Gastroesophageal sphincter (tissue), 4 donors: Measurements from ENCODE around the gene TCTA. TPM values are rescaled to one million over a fixed set of nuclear protein-coding genes. Genes with fewer than 3 reads are reported as not detected.

ENCODE experiments used
- ATAC-seq: fragments of 150-250 bp; one replicate; pipeline ENCODE4 v1.9.1; 2016; ENCODE audit warnings: mild to moderate bottlenecking, moderate library complexity
- H3K27ac ChIP-seq, 4 donors: fragments of 200-600 bp; sonication (generic) in 3 of 4; 1 replicate in 3 of 4; 2 replicates in 1 of 4; pipeline ENCODE4 v1.5.1; 2016 to 2019
- H3K27me3 ChIP-seq: fragments of 200-600 bp; sonication (generic); one replicate; pipeline ENCODE4 v1.5.1; 2019
- H3K36me3 ChIP-seq, 2 donors: fragments of 200-600 bp; sonication (generic); one replicate each; pipeline ENCODE4 v1.5.1; 2019; ENCODE audit warnings: control low read depth in 1 of 2
- H3K4me1 ChIP-seq, 3 donors: fragments of 200-600 bp; sonication (generic); 1 replicate in 2 of 3; 2 replicates in 1 of 3; pipeline ENCODE4 v1.5.1; 2016 to 2019; ENCODE audit warnings: control low read depth in 2 of 3
- H3K4me3 ChIP-seq, 2 donors: fragments of 200-600 bp; sonication (generic); one replicate each; pipeline ENCODE4 v1.5.1; 2019; ENCODE audit warnings: mild to moderate bottlenecking in 1 of 2, moderate library complexity in 1 of 2
- H3K9me3 ChIP-seq, 3 donors: fragments of 200-600 bp; sonication (generic); one replicate each; pipeline ENCODE4 v1.5.1; 2017 to 2019; ENCODE audit warnings: control low read depth in 2 of 3
- EP300 ChIP-seq: sonication (generic); formaldehyde crosslinking; IDR thresholded peaks from one replicate; pipeline ENCODE4 v1.6.1; 2017; ENCODE audit warnings: antibody characterized with exemption, mild to moderate bottlenecking
- POLR2A ChIP-seq, 2 donors: fragments of 450-650 bp; IDR thresholded peaks; one replicate each; pipeline ENCODE4 v1.6.1; 2017; ENCODE audit warnings: antibody characterized with exemption in 2 of 2, mild to moderate bottlenecking in 2 of 2, moderate library complexity in 1 of 2
- POLR2AphosphoS5 ChIP-seq: sonication (generic); formaldehyde crosslinking; IDR thresholded peaks from one replicate; pipeline ENCODE4 v1.6.1; 2017; ENCODE audit warnings: antibody characterized with exemption
- WGBS, 2 donors: methylation state at CpG; one replicate each; pipeline ENCODE4 v1.1.5; 2018; ENCODE audit warnings: low coverage in 1 of 2; 5-methylcytosine and 5-hydroxymethylcytosine counted together
- total RNA-seq, 4 donors: library from RNA; depleted of rRNA; stranded (reverse); fragments of >200 nt; gene quantifications; one replicate each; pipeline ENCODE4 v1.1.0, GENCODE V29; 2016
- TF ChIP-seq, protein P1 (sequence below), 4 experiments: fragments of 200-600 bp in 2 of 4; fragments of 450-650 bp in 2 of 4; sonication (generic) in 1 of 4; IDR thresholded peaks; one replicate each; pipeline ENCODE4 v1.5.1; 2017 to 2019; ENCODE audit warnings: antibody characterized with exemption in 4 of 4, mild to moderate bottlenecking in 2 of 4, moderate library complexity in 2 of 4

The TCTA gene
- total RNA-seq, 4 donors from 2014 or later, result 18.6 to 32.1 (median 25.6) TPM

DNA sequence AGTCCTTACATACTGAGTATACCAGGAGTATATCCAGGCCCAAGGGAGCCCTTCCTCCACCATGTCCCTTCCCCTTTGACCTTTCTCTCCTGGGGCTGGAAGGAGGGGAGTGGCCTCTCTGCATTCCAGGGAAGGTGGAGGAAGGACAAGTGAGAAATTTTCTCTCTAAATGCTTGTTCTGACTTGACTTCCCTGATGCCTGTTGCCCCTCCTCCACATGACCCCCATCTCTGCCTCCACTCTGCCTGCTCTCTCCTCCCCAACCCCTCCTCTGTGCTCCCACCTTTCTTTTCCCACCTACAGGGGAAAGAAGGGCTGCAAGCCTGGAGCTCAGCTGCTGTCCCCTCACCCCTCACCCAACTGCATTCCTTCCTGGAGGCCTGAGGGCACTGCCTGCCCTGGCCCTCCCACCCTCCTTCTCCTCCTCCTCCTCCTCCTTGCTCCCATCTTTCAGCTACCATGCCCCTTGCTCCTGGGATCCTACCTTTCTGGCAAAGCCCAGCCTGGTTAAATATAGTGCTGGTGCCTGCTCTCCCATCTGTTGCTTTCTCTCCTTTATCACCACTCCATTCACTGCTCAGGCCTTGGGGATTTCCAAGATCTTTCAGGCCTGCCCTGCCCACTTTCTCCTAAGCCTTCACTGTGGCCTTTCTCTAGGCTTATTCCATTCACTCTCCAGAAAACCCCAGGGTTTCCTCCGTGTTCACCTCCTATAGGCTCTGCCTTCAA is 49.4 kb downstream of the TCTA start:
- H3K9me3 ChIP-seq, result no peaks in the 10 kb centered on the region
- ATAC-seq, result no peak
- TF ChIP-seq POLR2A (IDR thresholded peaks at IDR 0.05) (no peak), POLR2AphosphoS5 (no peak), EP300 (no peak)
- TF ChIP-seq, protein P1, sequence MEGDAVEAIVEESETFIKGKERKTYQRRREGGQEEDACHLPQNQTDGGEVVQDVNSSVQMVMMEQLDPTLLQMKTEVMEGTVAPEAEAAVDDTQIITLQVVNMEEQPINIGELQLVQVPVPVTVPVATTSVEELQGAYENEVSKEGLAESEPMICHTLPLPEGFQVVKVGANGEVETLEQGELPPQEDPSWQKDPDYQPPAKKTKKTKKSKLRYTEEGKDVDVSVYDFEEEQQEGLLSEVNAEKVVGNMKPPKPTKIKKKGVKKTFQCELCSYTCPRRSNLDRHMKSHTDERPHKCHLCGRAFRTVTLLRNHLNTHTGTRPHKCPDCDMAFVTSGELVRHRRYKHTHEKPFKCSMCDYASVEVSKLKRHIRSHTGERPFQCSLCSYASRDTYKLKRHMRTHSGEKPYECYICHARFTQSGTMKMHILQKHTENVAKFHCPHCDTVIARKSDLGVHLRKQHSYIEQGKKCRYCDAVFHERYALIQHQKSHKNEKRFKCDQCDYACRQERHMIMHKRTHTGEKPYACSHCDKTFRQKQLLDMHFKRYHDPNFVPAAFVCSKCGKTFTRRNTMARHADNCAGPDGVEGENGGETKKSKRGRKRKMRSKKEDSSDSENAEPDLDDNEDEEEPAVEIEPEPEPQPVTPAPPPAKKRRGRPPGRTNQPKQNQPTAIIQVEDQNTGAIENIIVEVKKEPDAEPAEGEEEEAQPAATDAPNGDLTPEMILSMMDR (IDR thresholded peaks at IDR 0.05), result no peak
- no peak overlapping the region for H3K4me3 ChIP-seq
- H3K27ac ChIP-seq, result peak overlapping the region in 1 of 4 donors; percentile 47
- WGBS, 2 donors, result 13 to 50% methylated on average over 1 of the region's 1 CpG
- no peaks in the 10 kb centered on the region for H3K36me3 ChIP-seq
- H3K4me1 ChIP-seq, result peaks cover 0 to 14% (median 0%) of the 10 kb centered on the region in 3 donors
- no peaks in the 10 kb centered on the region for H3K27me3 ChIP-seq

DNA sequence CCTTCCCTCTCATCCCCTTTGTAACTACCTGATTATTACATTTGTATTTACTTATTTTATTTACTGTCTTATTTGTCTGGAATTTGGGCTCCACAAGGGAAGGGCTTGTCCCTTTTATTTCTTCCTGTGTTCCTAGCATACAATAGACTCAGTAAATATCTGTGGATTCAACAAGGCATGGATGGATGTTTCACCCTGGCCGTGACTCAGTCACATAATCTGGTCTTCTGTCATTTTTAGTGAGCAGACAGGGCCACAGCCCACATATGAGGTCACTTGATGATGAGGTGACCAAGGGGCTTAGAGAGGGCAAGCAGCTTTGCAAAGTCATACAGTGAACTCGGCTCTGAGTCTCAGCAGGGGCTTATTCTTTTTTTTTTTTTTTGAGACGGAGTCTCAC is 50.0 kb downstream of the TCTA start:
- 71% methylated on average over 1 of the region's 3 CpGs; no CpG with 5 or more reads in 1 of the 2 donors for WGBS, 2 donors
- no peak for ATAC-seq
- no peak overlapping the region for H3K4me3 ChIP-seq
- peaks cover 0 to 15% (median 0%) of the 10 kb centered on the region in 3 donors for H3K4me1 ChIP-seq
- peak overlapping the region in 1 of 4 donors; percentile 47 for H3K27ac ChIP-seq
- no peaks in the 10 kb centered on the region for H3K36me3 ChIP-seq
- H3K9me3 ChIP-seq, result no peaks in the 10 kb centered on the region
- TF ChIP-seq, protein P1 (IDR thresholded peaks at IDR 0.05), result no peak
- no peak for TF ChIP-seq POLR2A (IDR thresholded peaks at IDR 0.05)
- H3K27me3 ChIP-seq, result no peaks in the 10 kb centered on the region

DNA sequence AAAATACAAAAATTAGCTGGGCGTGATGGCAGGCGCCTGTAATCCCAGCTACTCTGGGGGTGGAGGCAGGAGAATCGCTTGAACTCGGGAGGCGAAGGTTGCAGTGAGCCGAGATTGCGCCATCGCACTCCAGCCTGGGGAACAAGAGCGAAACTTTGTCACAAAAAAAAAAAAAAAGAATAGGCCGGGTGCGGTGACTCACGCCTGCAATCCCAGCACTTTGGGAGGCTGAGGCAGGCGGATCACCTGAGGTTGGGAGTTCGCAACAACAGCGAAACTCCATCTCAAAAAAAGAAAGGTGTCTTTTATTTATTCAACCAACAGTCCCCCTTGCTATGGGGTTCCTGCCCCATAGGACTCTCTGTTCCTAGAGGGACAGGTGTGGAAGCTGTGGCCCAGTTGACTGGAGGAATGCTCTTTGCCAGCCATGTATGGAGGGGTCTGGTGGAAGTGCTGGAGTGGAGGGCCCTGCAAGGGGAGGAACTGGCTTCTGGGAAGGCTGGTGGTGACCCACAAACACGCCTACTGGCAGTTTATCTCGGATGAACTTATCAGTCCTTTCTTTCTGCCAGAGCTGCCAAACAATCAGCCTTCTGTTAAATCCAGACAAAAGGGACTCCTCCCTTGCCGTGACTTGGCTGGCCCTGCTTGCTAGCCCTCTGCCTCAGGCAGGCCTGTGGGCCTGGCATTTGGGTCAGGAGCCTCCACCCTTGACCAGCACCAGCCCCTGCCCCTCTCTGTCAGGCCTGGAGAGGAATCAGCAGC is 53.2 kb downstream of the TCTA start:
- ATAC-seq, result no peak
- whole genome bisulfite sequencing, 2 donors, result 80 to 86% methylated on average over 1 to 15 of the region's 18 CpGs
- Histone ChIP-seq H3K4me1 (peaks cover 0 to 40% (median 15%) of the 10 kb centered on the region in 3 donors), H3K4me3 (no peak overlapping the region), H3K9me3 (no peaks in the 10 kb centered on the region), H3K27me3 (no peaks in the 10 kb centered on the region), H3K27ac (peak overlapping the region in 3 of 4 donors; percentile 35 to 99 (median 43)), H3K36me3 (no peaks in the 10 kb centered on the region)
- TF ChIP-seq, protein P1 (IDR thresholded peaks at IDR 0.05), result no peak
- no peak for TF ChIP-seq EP300

Other genes with a start within 250 kb of the TCTA start
- 10 to 100 TPM; 15.6 to 31.2 (median 25.3) TPM for gene CCDC71, start 246.1 kb upstream of the TCTA start, total RNA-seq
- gene KLHDC8B, start 240.8 kb upstream of the TCTA start, total RNA-seq, result 100 to 1,000 TPM in 3 of 4 donors, 10 to 100 TPM in 1; 39.8 to 126 (median 114) TPM
- gene C3orf62, start 135.2 kb upstream of the TCTA start, total RNA-seq, result 10 to 100 TPM in 1 of 4 donors, 1 to 10 TPM in 3; 3.5 to 14.9 (median 4.2) TPM
- 10 to 100 TPM; 15.8 to 36.9 (median 29.8) TPM for gene USP4, start 72.4 kb upstream of the TCTA start, total RNA-seq
- gene GPX1, start 54.1 kb upstream of the TCTA start, total RNA-seq, result 100 to 1,000 TPM; 129 to 285 (median 209) TPM
- gene RHOA, start 447 bp upstream of the TCTA start, total RNA-seq, result 100 to 1,000 TPM; 401 to 524 (median 476) TPM
- 10 to 100 TPM in 1 of 4 donors, 1 to 10 TPM in 2, under 1 TPM in 1; 0.32 to 11.4 (median 7.6) TPM for gene AMT, start 10.1 kb downstream of the TCTA start, total RNA-seq
- gene NICN1, start 16.9 kb downstream of the TCTA start, total RNA-seq, result 10 to 100 TPM in 1 of 4 donors, 1 to 10 TPM in 3; 3.6 to 11.1 (median 7.5) TPM
- 100 to 1,000 TPM in 3 of 4 donors, 10 to 100 TPM in 1; 74.2 to 195 (median 123) TPM for gene DAG1, start 57.8 kb downstream of the TCTA start, total RNA-seq
- under 1 TPM; 0.37 to 0.81 (median 0.73) TPM for gene BSN, start 142.1 kb downstream of the TCTA start, total RNA-seq